Stimulated activated CD4-positive, alpha-beta T cell treated with anti-CD3 and anti-CD28 coated beads, Interleukin-4, amount 100 ng/mL, for 48 hours (primary cell): Measurements from ENCODE around the gene PABPN1L.

ENCODE experiments used
- DNase-seq, 2 donors: peaks; one replicate each; pipeline ENCODE4 v3.0.0-alpha.2; 2020; ENCODE audit warnings: low read depth in 2 of 2

The PABPN1L gene

GRCh38 chr16:88870608-88871348 is 4.3 kb upstream of the PABPN1L start:
- no peak for DNase-seq

DNA sequence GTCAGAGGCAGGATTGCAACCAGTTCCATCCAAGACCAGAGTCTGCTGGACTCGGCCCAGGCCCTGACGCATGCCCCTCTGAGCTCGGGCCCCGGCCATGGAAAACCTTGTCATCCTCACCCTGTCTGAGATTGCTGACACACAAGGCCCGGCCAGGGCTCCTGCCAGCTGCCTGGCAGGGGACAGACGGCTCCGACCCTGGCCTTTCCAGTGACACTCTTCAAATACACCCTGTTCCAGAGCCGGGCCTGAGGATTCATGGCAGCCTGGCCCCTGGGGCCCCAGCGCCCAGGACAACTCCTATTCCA is 3.2 kb upstream of the PABPN1L start:
- no peak for DNase-seq

- DNase-seq = no peak
Observed at GRCh38 chr16:88868974-88869672, 2.7 kb upstream of the PABPN1L start.

GRCh38 chr16:88867581-88868246 is 1.3 kb upstream of the PABPN1L start:
- no peak for DNase-seq

GRCh38 chr16:88865742-88866141 is 718 bp downstream of the PABPN1L start:
- DNase-seq = no peak

GRCh38 chr16:88865310-88865709 is 1.1 kb downstream of the PABPN1L start:
- DNase-seq = no peak

GRCh38 chr16:88864521-88864920 is 1.9 kb downstream of the PABPN1L start:
- DNase-seq = no peak

DNA sequence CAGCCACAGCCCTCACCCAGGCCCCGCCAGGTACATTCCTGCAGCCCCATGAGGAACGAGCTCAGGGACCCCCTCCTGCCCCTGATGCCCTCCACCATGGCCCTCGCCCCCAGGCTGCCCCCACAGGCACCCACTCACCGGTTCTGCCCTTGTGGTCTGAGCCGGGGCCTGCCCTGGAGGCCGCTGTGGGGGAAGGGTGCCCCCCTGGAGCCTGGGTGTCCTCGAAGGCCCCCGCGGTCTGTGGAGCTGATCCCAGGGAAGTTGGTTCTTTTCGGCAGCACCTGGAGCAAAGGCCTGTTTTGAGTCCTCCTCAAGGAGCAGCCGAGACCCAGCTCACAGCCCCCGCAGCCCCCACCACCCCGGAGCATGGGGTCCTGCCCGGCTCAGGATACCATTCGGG is 2.4 kb downstream of the PABPN1L start:
- DNase-seq = no peak

GRCh38 chr16:88863426-88863825 is 3.0 kb downstream of the PABPN1L start:
- no peak for DNase-seq

GRCh38 chr16:88862968-88863367 is 3.5 kb downstream of the PABPN1L start:
- no peak for DNase-seq

GRCh38 chr16:88861359-88861758 is 5.1 kb downstream of the PABPN1L start:
- no peak for DNase-seq

DNA sequence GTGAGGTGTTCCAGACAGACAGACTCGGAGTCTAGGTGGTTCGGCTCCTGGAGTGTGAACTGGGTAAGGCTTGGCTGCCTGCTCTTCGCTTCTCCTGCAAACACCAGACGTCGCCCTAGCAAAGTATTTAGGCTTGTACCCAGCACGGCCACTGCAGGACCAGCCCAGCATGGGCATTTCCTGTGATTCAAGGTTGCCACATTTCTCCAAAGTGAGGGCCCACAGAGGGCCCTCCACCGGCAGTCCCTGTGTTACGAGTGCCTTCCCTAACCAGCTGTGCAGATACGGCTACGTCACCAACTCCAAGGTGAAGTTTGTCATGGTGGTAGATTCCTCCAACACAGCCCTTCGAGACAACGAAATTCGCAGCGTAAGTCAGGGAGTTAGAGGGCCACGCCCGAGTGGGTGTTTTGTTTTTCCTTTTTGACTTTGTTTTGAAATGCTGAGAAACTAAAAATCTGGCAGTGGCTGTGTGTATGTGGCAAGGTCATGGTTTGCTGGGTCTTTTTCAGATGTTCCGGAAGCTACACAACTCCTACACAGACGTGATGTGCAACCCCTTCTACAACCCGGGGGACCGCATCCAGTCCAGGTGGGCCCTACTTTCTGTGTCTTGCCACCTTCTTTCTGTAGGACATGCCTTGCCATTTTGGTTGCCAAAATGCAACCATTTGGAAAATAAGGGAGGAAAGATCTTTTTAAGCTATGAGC is 6.9 kb downstream of the PABPN1L start:
- no peak for DNase-seq

- peak; percentile 66 to 69 for DNase-seq
Observed at GRCh38 chr16:88857728-88858339, 8.6 kb downstream of the PABPN1L start.

GRCh38 chr16:88856828-88857727 is 9.4 kb downstream of the PABPN1L start, which contains the start of the genes GALNS and TRAPPC2L:
Gene GALNS (minus strand): TSS chr16:88856947. CDS start chr16:88856877, 70 bp downstream.
Gene TRAPPC2L (plus strand): TSS chr16:88857127. CDS start chr16:88857151, 24 bp downstream.
- peak; percentile 98 to 100 for DNase-seq

DNA sequence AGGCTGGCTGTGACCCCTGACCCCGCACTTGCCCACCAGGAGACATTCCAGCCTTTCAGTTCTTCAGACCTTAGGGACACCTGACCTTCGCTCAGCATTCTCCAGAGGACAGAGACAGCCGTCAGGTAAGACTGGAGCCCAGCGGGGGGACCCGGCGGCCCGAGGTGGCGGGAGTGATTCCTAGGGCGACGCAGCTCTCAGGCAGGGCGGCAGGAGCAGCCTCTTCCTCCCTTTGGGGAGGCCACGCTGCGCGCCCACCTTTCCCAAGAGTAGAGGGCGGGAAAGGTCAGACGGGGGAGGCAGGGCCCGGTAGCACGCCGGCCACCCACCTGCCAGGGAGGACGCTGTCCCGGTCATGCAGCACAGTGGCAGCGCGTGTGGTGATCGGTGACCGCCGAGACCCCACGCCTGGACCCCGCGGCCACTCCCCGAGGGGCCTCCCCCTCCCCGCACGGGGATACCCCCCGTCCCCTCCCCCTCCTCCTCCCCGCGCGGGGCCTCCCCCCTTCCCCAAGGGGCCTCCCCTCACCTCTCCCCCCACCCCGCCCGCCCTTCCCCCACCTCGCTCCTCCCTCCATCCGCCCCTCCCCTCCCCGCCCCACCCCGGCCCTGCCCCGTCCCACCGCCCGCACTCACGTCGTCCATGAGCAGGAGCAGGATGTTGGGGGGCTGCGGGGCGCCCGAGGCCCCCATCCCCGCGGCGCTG is 10.2 kb downstream of the PABPN1L start:
- no peak for DNase-seq

DNA sequence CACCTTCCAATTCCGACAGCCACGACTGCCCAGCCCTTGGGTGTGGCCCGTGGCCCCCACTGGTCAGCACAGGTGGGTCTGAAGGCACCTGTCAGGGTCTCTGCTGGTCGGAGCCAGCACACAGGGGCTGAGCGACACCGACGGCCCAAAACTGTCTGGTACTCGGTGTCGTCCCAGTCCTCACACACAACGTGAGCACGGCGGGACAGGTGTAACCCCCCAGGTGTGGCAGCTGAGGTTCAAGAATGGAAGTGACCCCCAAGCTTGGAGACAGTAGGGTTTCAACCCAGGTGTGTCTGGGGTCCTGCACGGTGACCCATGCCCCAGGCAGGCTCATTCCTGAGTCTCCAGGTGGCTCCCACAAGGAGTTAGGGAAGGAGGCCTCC is 10.7 kb downstream of the PABPN1L start:
- no peak for DNase-seq

GRCh38 chr16:88855176-88855575 is 11.3 kb downstream of the PABPN1L start:
- no peak for DNase-seq

DNA sequence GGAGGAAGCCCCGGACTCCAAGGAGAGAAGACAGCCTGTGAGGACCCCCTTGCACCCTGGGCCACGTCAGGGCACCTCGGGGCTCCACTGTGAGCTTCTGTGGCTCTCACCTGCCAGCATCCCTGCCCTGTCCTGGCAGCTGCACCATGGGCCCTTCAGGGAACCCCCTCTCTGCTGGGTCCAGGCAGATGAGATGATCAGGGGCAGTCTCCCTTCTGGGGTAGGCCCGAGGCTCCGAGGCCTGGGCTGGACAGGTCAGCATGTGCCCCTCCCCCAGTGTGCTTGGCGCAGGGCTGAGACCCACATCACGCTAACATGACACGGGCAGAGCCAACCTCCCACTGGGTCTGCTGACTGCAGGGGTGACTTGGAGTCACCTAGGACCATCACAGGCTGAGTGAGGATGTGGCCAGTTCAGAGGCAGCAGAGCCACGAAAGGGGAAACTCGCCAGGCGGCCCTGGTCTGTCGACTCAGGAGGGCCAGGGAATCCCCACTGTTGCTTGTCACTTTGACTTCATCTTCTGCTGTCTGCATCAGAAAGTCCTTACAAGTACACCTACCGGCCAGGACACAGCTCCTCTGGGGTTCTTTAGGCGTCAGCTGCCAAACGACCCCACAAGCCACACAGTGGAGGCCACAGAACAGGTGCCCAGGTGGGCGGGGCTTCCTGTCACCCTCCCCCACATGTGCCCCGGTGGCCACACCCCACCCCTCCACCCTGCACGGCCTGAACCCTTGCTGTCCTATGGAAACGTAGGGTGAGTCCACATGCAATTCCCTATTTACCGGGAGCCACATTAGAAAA is 12.0 kb downstream of the PABPN1L start:
- DNase-seq = no peak

- DNase-seq = no peak
Observed at GRCh38 chr16:88853325-88853941, 13.0 kb downstream of the PABPN1L start.
